HepG2 (cell line): Measurements from ENCODE around the gene ABI3. TPM values are rescaled to one million over a fixed set of nuclear protein-coding genes. Genes with fewer than 3 reads are reported as not detected.

Source experiments
- CEBPG ChIP-seq: IDR thresholded peaks from 2 replicates; pipeline ENCODE4 v1.6.1; 2016
- ERF ChIP-seq: IDR thresholded peaks from 2 replicates; pipeline ENCODE4 v1.6.1; 2018; ENCODE audit warnings: missing biosample characterization, missing genetic modification reagents
- FOXM1 ChIP-seq: sonication (generic); formaldehyde crosslinking; IDR thresholded peaks from 2 replicates; pipeline ENCODE4 v1.5.0; 2020; ENCODE audit warnings: missing genetic modification reagents
- FOXO4 ChIP-seq: sonication (generic); formaldehyde crosslinking; conservative IDR thresholded peaks from 2 replicates; pipeline ENCODE4 v1.8.1; 2023; ENCODE audit warnings: missing genetic modification reagents
- FUBP1 ChIP-seq: sonication (generic); formaldehyde crosslinking; IDR thresholded peaks from 2 replicates; pipeline ENCODE4 v1.5.1; 2020; ENCODE audit warnings: missing genetic modification reagents, mild to moderate bottlenecking, borderline replicate concordance
- GABPA ChIP-seq, 2 experiments: IDR thresholded peaks; 2 replicates each; pipeline ENCODE4 v1.6.1; 2011 to 2016; ENCODE audit warnings: low read depth in 2 of 2, low read length in 1 of 2, missing biosample characterization in 1 of 2, missing genetic modification characterization in 1 of 2
- GABPB1 ChIP-seq: IDR thresholded peaks from 2 replicates; pipeline ENCODE4 v1.6.1; 2016; ENCODE audit warnings: mild to moderate bottlenecking, missing genetic modification reagents, moderate library complexity, missing compliant biosample characterization
- HDAC2 ChIP-seq: sonication (generic); formaldehyde crosslinking; IDR thresholded peaks from 2 replicates; pipeline ENCODE4 v1.4.0; 2020; ENCODE audit warnings: missing genetic modification reagents
- MIER3 ChIP-seq: IDR thresholded peaks from 2 replicates; pipeline ENCODE4 v1.6.1; 2016; ENCODE audit warnings: missing compliant biosample characterization, borderline replicate concordance
- PREB ChIP-seq: sonication (generic); formaldehyde crosslinking; IDR thresholded peaks from 2 replicates; pipeline ENCODE4 v1.4.0; 2020; ENCODE audit warnings: missing genetic modification reagents
- SMAD9 ChIP-seq: sonication (generic); formaldehyde crosslinking; IDR thresholded peaks from 2 replicates; pipeline ENCODE4 v1.5.1; 2020; ENCODE audit warnings: mild to moderate bottlenecking, missing genetic modification reagents
- TAF15 ChIP-seq: fragments of 200-400 bp; formaldehyde crosslinking; IDR thresholded peaks from one replicate; pipeline ENCODE4 v1.6.1; 2018; ENCODE audit warnings: mild to moderate bottlenecking, low read depth, low read length; ENCODE audit not compliant: poor library complexity, severe bottlenecking
- TCF12 ChIP-seq, 2 experiments: fragments of 450-650 bp in 1 of 2; sonication (generic) in 1 of 2; formaldehyde crosslinking in 1 of 2; IDR thresholded peaks; 2 replicates each; pipeline versions ENCODE4 v1.6.1 to v1.8.0; 2017 to 2022; ENCODE audit warnings: antibody characterized with exemption in 1 of 2, mild to moderate bottlenecking in 1 of 2, missing genetic modification reagents in 1 of 2, moderate library complexity in 1 of 2
- YY1 ChIP-seq: IDR thresholded peaks from 2 replicates; pipeline ENCODE4 v1.6.1; 2011; ENCODE audit warnings: low read length, low read depth, moderate library complexity, mild to moderate bottlenecking; ENCODE audit not compliant: insufficient read depth, insufficient replicate concordance
- ZFP36 ChIP-seq: fragments of 150-350 bp; IDR thresholded peaks from 2 replicates; pipeline ENCODE4 v1.6.1; 2018; ENCODE audit warnings: borderline replicate concordance, low read length, low read depth; ENCODE audit not compliant: partially characterized antibody
- ZNF451 ChIP-seq: sonication (generic); formaldehyde crosslinking; IDR thresholded peaks from 2 replicates; pipeline ENCODE4 v1.5.0; 2020; ENCODE audit warnings: mild to moderate bottlenecking, missing genetic modification reagents
- ZNF501 ChIP-seq: sonication (generic); formaldehyde crosslinking; IDR thresholded peaks from 2 replicates; pipeline ENCODE4 v1.5.1; 2020; ENCODE audit warnings: mild to moderate bottlenecking, moderate library complexity, missing genetic modification reagents
- polyA plus RNA-seq, 8 experiments: library from polyadenylated mRNA; depleted of rRNA in 3 of 8; stranded (reverse) in 7 of 8; unstranded in 1 of 8; fragments of >200 nt; fragmentation: Illumina TruSeq in 4 of 8; extraction: Trizol in 4 of 8; gene quantifications; 2 replicates each; pipeline versions ENCODE4 v1.2.1 to v1.2.3, GENCODE V29; 2011 to 2016; ENCODE audit warnings: low read depth in 4 of 8, missing spikeins in 1 of 8, mixed read lengths in 1 of 8; ENCODE audit not compliant: insufficient read depth in 1 of 8
- total RNA-seq, 5 experiments: library from RNA; depleted of rRNA; stranded (reverse); fragments of >200 nt; fragmentation: Illumina TruSeq; extraction: Trizol; gene quantifications; 2 replicates each; pipeline ENCODE4 v1.2.3, GENCODE V29; 2016; ENCODE audit warnings: low read depth in 1 of 5
- TF ChIP-seq, protein P1 (sequence below): sonication (generic); formaldehyde crosslinking; IDR thresholded peaks from 2 replicates; pipeline ENCODE4 v1.5.1; 2020; ENCODE audit warnings: mild to moderate bottlenecking, moderate library complexity, missing genetic modification reagents
- TF ChIP-seq, protein P2 (sequence below): IDR thresholded peaks from 2 replicates; pipeline ENCODE4 v1.6.1; 2012; ENCODE audit warnings: low read depth, low read length, improper control_type of control experiment

The ABI3 gene
- total and polyA plus RNA-seq, 2 of the 13 experiments (the other 11 are each of a cell fraction or from before 2014, with no cell fraction given), result not detected

GRCh38 chr17:49180303-49180702 lies 30.2 kb upstream of the ABI3 start (continued):
- TF ChIP-seq ZNF451 (no peak), HDAC2 (CRISPR knock-in tag) (no peak), PREB (CRISPR knock-in tag) (no peak), TAF15 (no peak), FUBP1 (CRISPR knock-in tag) (no peak), FOXM1 (CRISPR knock-in tag) (no peak), FOXO4 (CRISPR knock-in tag) (no peak), TCF12 (IDR thresholded peaks at IDR 0.05) (no peak), TCF12 (CRISPR knock-in tag; IDR thresholded peaks at IDR 0.05) (no peak), CEBPG (CRISPR knock-in tag) (no peak), ERF (CRISPR knock-in tag) (peak; percentile 57; the same call in 1 of the 2 replicates), YY1 (no peak), GABPA (IDR thresholded peaks at IDR 0.05; ENCODE audit: low read depth, low read length) (no peak), GABPA (CRISPR knock-in tag; IDR thresholded peaks at IDR 0.05; ENCODE audit: low read depth) (peak; percentile 37; the same call in 1 of the 2 replicates), ZNF501 (peak; percentile 39; the same call in 1 of the 2 replicates), SMAD9 (CRISPR knock-in tag) (no peak), ZFP36 (no peak), MIER3 (CRISPR knock-in tag) (no peak), GABPB1 (CRISPR knock-in tag) (peak; percentile 19; the same call in 1 of the 2 replicates)
- TF ChIP-seq, protein P1, sequence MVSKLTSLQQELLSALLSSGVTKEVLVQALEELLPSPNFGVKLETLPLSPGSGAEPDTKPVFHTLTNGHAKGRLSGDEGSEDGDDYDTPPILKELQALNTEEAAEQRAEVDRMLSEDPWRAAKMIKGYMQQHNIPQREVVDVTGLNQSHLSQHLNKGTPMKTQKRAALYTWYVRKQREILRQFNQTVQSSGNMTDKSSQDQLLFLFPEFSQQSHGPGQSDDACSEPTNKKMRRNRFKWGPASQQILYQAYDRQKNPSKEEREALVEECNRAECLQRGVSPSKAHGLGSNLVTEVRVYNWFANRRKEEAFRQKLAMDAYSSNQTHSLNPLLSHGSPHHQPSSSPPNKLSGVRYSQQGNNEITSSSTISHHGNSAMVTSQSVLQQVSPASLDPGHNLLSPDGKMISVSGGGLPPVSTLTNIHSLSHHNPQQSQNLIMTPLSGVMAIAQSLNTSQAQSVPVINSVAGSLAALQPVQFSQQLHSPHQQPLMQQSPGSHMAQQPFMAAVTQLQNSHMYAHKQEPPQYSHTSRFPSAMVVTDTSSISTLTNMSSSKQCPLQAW, result 0 out of 2 replicates have a peak, but pooled peaks have one; percentile 36
- TF ChIP-seq, protein P2, sequence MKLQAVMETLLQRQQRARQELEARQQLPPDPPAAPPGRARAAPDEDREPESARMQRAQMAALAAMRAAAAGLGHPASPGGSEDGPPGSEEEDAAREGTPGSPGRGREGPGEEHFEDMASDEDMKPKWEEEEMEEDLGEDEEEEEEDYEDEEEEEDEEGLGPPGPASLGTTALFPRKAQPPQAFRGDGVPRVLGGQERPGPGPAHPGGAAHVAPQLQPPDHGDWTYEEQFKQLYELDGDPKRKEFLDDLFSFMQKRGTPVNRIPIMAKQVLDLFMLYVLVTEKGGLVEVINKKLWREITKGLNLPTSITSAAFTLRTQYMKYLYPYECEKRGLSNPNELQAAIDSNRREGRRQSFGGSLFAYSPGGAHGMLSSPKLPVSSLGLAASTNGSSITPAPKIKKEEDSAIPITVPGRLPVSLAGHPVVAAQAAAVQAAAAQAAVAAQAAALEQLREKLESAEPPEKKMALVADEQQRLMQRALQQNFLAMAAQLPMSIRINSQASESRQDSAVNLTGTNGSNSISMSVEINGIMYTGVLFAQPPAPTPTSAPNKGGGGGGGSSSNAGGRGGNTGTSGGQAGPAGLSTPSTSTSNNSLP, result peak; percentile 57; the same call in 1 of the 2 replicates
